22Rv1 (cell line): ENCODE results near the gene ACO1.

Experiments used
- CTCF ChIP-seq: fragments of 450-650 bp; IDR thresholded peaks from 2 replicates; pipeline ENCODE4 v1.5.1; 2017; ENCODE audit warnings: mild to moderate bottlenecking
- ZFX ChIP-seq: fragments of 450-650 bp; IDR thresholded peaks from 2 replicates; pipeline ENCODE4 v1.6.1; 2017; ENCODE audit warnings: antibody characterized with exemption, borderline replicate concordance

- TF ChIP-seq CTCF: no peak
- TF ChIP-seq ZFX: no peak
Observed at GRCh38 chr9:32441678-32442077, 57.2 kb downstream of the ACO1 start.
